HG03045 (cell line): ENCODE results near the gene SAT1.

Source experiments
- ATAC-seq: cut with Tn5 transposase; IDR thresholded peaks from one replicate; pipeline ENCODE4 v1.9.1; 2021; ENCODE audit warnings: mild to moderate bottlenecking, moderate library complexity; ENCODE audit not compliant: unreplicated experiment

Gene SAT1

DNA sequence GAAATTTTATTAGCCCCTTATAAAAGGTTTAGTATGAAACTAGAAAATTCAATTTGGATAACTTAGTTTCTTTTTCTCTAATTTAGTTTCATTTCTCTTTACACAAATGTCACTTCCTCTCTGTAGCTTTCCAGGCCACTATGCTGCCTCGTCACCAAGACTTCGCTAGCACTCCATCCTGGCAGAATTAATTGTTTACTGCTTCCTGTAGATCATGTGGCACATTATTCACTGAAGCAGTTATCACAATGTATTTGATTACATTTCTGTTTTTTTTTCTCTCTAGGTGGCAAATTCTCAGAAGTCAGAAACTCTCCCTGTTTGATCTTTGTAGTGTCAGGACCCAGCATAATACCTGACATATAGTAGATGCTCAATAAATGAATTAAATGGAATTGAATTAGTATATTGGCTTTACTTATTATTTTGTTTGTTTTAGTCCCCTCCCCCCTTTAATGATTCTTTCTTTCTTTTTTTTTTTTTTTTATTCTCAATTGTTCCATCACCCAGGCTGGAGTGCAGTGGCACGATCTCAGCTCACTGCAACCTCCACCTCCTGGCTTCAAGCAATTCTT lies 9.3 kb upstream of the SAT1 start:
- ATAC-seq: peak; percentile 66

DNA sequence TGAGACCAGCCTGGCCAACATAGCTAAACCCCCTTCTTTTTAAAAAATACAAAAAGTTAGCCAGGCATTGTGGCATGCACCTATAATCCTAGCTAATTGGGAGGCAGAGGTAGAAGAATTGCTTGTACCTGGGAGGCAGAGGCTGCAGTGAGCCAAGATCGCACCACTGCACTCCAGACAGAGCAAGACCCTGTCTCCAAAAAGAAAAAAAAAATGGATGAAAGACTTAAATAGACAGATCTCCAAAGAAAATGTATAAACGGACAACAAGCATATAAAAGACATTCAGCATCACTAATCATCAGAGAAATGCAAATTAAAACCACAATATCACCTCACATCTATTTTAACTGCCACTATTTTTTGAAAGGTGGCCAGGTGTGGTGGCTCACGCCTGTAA lies 6.6 kb upstream of the SAT1 start:
- no peak for ATAC-seq

DNA sequence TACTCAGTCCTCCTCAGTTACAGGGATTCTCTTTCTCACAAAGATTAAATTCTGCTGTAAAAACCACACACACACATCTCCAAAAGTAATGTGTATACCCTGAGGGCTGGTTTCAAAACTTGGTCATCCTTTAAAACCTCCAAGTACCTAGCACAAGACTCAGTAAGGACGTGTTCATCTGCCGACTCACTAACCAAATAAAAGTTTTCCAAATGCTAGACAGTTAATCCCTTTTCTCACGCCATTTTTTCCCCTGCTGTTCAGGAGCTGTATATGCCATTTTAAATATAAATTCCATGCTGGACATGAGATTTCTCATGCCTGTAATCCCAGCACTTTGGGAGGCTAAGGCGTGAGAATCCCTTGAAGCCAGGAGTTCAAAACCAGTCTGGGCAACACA lies 3.9 kb upstream of the SAT1 start:
- ATAC-seq: no peak

DNA sequence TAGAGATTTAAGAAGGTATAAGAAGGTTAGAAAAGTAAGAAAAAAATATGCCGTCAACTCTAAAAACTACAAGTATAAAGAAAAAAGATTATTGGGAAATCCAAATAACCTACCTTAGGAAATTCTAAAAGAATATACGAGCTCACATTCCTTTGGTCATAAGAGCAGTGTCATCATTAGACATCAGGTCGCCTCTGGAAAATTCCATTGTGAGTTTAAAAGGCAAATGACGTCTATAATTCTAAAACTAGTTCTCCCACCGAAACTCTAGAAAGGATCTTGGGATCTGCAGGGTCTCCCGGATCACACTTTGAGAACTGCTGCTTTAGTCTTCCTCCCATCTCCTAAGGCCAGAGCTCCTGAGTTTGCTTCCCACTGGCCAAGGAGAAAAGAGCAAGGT lies 518 bp upstream of the SAT1 start:
- no peak for ATAC-seq

DNA sequence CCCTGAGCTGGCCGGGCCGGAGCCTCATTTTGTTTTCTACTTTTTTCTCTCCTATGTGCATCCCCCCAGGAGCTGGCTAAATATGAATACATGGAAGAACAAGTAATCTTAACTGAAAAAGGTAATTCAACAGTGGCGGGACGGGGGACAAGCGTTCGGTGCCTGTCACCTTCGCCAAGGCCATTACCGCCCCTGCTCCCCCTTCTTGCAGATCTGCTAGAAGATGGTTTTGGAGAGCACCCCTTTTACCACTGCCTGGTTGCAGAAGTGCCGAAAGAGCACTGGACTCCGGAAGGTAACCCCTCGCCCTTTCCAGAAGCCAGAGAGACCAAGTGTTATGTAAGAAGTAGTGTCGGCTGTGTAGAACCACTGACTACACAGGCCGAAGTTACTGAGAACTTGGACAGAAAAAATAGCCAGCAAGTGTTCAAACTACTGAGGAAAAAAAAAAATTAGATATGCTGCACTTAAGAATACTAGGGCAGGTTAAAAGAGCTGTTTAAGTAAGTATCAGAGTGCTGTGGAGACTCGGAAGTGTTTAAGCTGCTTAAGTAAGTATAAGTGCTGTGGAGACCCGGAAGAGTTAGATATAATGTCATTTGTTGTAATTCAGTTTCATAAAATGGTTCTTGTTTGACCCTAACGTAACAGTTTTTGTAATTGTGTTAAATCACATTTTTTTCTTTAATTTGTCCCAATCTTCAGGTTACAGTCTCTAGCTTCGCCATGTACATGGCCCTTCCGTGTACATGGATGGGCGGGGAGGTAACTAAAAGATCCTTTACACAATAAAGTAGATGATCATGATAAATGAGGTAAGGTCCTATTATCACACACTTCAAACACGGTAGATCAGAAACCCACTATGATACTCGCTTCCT lies 856 bp downstream of the SAT1 start:
- ATAC-seq: no peak

DNA sequence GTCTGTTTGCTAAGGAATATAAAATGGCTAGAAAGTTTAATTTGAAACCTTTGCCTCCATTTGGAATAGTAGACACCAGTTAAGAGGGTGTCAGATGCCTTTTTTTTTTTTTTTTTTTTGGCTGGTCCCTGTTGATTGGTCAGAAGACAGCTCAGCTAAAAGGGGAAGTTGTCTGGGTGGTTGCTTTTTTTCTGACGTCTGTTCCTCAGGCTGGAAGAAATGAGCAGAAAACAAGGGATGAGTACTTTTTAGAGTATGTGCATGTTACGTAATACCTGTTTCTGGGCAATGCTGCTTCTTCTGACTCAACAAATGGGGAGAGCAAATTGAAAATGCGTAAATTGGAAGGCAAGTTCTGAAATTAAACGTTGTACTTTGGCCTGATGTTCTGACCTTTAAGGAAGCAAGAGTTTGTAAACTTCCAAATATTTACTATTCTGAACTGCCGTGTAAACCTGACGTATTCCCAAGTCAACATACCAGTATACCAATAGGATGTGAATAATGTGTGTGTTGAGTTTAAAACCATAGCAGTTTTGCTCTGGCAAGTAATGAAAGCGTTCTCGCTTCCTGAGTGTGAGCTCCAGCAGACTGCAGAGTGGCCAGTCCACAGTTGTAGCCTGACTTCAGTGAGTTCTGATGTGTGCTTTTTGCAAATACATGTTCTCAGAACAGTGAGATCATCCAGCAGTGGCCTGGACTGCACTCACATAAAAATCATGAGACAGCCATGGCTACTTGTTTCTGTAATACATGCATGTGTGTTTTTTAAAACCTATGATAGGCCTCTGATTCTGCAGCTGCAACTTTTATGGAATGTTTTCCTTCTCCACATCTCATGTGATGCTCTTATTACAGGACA lies 1.7 kb downstream of the SAT1 start:
- ATAC-seq: no peak

DNA sequence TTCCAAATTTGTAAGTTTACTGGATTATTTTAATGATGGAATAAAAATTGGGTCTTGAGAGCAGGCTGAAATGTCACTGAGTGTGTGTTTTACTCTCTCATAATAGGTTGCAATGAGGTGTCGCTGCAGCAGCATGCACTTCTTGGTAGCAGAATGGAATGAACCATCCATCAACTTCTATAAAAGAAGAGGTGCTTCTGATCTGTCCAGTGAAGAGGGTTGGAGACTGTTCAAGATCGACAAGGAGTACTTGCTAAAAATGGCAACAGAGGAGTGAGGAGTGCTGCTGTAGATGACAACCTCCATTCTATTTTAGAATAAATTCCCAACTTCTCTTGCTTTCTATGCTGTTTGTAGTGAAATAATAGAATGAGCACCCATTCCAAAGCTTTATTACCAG lies 2.6 kb downstream of the SAT1 start:
- no peak for ATAC-seq

DNA sequence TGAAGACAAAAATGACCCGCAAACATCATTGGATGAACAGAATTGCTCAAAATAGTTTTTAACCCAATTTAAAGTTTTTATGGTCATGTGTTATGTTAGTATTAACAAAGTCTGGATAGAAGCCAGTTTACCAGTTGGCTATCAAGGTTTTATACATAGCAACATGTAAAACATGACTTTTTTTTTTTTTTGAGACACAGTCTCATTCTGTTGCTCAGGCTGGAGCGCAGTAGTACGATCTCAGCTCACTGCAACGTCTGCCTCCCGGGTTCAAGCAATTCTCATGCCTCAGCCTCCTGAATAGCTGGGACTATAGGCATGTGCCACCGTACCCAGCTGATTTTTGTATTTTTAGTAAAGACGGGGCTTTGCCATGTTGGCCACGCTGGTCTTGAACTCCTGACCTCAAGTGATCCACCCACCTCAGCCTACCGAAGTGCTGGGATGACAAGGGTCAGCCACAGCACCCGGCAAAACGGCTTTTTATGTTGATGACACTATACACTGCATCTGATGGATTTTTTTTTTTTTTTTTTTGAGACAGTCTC lies 3.4 kb downstream of the SAT1 start:
- ATAC-seq: no peak

DNA sequence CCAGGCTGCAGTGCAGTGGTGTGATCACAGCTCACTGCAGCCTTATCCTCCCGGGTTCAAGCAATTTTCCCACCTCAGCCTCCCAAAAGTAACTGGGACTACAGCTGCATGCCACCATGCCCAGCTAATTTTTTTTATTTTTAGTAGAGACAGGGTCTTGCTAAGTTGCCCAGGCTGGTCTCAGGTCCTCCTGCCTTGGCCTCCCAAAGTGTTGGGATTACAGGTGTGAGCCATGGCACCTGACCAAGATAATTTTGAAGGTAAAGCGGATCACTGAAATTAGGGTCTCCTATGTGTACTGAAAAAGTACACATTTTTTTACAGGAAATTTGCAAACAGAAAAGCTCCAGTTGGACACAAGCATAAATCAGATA lies 4.8 kb downstream of the SAT1 start:
- ATAC-seq: no peak

DNA sequence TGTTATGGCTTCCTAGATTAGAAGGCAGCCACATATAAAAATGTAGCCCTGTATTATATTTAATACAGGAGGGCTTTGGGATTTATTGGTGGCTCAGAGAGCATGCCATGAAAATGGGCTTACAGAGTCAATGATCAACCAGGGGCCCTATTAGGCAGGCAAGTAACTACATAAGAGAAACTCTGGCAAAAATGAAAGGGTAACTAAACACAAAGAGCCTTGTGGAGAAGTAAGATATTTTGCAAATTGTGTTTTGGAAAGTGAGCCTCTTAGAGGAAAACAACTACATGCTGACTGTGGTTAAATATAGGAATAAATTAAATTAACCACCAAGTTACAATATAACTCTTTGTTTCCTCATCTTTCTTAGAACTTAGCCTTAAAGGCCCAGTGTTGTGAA lies 5.5 kb downstream of the SAT1 start:
- no peak for ATAC-seq

DNA sequence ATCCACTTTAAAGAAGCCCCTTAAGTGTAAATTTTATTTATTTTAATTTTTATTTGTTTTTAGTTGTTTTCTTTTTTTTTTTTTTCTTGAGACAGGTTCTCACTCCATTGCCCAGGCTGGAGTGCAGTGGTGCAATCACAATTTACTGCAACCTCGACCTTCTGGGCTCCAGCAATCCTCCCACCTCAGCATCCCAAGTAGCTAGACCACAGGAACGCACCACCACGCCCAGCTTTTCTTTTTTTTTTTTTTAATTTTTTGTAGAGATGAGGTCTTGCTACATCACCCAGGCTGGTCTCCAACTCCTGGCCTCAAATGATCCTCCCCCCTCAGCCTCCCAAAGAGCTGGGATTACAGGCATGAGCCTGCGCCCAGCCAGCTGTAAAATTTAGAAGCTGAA lies 6.0 kb downstream of the SAT1 start:
- no peak for ATAC-seq

DNA sequence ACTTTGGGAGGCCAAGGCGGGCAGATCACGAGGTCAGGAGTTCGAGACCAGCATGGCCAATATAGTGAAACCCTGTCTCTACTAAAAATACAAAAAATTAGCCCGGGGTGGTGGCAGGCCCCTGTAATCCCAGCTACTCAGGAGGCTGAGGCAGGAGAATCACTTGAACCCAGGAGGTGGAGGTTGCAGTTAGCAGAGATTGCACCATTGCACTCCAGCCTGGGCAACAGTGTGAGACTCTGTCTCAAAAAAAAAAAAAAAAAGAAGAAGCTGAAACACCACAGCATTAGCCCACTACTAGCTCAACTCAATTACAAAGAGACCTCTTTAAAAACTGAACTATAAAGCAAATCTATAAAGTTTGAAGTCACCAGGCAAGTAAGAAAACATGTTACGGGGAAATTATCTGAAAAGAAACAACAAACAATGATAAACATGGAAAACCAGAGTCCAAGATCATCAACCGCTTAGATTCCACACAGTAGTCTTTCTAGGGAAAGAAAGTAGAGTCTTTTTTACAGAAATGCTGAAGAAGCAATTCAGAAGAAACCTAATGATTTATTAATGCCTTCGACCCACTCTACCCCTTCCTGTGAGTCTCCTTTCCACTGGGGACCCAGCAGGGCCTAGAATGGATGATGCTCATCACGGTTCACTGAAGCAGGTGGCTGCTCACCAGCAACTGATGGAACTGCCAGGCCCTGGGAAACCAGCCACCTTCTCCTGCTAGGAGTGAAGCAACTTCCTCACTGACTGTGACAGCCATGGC lies 6.6 kb downstream of the SAT1 start:
- no peak for ATAC-seq

DNA sequence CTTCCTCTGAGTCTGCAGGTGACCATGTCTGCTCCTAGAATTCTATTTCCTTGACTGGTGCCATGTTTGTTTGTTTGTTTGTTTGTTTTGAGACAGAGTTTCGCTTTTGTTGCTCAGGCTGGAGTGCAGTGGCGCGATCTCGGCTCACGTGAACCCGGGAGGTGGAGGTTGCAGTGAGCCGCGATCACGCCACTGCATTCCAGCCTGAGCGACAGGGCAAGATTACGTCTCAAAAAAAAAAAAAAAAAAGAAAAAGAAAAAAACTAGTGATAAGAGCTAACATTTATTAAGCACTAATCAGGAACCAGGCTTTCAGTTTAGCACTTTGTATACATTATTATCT lies 7.2 kb downstream of the SAT1 start:
- ATAC-seq: no peak

DNA sequence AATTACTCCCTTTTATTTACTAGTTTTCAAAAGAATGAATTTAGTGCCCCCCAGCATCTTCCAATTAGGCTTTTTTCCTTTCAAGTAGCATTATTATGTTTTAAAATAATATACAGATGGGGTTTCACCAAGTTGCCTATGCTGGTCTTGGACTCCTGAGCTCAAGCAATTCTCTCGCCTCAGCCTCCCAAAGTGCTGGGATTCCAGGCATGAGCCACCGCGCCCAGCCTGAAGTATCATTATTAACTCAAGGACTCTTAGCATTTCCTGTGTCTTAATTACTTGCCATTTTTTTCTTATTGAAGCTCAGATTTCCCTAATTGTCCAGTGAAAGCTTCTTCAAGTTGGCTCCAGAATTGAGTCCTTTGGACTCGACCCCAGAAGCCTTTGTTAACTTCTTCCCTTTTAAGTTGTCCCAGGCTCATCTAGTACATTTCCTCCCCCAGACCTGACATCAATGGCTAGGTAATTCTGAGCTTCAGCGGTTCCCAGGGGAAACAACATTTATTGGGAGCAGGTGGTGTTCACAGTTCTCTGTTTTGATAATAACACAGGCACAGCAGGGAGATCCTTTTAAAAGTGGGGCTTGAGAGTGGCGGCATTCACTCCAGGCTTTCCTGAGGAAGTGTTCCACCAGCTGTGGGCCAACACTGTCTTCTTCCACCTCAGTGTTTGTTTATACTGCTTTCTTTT lies 10.0 kb downstream of the SAT1 start:
- no peak for ATAC-seq

DNA sequence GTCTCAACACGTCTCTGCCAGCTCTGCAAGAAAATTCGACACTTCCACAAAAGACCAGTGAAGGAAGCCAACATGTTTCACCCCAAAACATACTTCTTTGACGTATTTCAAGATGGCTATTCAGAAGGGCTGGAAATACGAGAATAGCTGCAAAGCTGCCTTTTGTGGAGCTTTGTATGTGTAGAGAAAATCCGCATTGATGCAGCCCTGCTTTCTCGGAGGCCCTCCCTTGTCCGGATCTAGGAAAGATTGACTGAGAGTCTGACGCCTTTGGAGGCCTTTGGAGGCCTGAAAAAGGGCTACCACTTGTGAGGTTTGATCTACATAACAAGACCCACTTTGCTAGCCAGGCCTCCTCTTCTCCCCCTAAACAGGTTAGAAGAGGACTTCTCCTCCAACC lies 12.2 kb downstream of the SAT1 start:
- ATAC-seq: no peak

DNA sequence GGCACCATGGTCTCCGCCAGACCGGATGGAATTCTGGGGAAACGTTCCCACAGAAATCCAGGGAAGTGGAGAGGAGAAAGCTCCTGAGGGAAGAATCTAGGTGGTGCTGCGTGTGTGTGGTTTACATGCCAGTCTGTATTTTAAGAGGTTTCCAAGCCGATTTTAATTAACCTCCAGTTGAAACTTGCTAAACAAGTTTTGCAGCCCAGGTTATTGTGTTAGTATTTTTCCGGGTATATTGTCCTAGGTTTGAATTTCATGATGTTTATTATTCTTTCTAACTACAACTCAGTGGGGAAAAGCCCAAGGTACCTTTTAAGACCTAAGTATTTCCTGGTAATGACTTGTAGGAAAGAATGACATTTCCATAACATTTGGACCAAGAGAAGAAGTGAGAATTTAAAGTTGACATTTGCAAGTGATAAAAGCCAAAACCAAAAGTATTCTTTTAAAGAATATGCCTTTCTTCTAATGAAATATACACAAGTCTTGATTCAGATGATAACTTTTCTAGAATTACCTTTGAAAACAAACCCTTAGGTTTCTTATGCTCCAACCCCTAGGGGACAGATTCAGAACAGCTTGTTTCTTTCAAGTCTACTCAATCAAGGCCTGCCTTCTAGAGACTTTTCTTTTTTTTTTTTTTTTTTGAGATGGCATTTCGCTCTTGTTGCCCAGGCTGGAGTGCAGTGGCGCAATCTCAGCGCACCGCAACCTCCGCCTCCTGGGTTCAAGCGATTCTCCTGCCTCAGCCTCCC lies 14.6 kb downstream of the SAT1 start:
- ATAC-seq: no peak

DNA sequence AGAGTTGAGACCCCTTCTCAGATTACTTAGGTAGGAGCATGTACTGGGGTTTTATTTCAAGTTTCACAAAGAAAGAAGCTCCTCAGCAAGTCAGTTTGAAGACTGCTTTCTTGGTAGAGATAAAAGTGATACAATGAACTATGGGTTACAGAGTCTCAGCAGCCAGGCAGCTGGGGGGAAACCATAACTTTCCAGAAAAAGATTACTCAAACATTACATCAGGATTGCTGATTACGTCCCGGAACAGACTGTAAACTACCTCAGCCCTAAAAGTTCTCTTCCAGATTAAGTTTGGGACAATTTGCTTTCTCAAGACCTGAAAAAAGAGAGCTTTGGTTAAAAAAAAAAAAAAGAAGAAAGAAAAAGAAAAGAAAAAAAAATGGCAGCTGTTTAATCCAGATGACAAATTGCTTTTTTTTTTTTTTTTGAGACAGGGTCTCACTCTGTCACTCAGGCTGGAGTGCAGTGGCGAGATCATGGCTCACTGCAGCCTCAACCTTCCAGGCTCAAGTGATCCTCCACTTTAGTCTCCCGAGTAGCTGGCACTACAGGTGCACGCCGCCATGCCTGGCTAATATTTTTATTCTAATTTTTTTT lies 16.6 kb downstream of the SAT1 start:
- ATAC-seq: no peak

DNA sequence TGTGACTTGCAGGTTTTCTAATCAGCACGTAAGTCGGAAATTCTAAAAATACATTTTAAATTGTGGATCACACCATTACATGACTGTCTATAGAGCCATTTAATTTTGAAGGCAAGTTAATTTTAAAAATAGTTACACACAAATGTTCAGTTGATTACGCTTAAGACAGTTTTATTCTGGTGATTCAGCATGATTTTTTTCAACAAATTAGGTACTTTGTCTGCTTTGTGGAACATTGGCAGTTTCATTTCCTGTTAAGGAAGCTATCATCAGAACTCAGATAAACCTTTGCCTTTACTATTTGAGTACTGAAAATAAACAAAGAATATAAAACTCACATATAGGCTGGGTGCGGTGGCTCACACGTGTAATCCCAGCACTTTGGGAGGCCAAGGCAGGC lies 19.5 kb downstream of the SAT1 start:
- no peak for ATAC-seq

DNA sequence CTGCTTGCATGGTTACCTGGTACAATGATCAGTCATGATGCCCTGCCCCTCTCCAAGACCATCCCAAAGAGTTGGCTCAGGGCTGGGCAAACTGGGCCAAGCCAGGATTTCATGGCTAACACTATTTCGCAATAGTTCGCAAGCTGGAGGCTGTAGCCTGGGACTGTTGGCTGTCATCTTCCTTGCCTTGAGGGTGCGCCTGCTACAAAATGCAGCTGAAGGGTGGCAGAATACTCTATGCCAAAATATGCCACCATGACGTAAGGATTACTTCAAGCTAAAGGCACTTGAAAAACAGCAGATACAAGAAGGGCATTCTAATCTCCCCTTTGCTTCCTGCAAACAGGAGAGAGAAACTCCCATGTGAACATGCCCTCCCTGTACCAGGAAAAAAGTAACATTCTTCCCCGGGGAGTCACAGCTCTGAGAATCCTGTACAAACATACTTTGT lies 21.0 kb downstream of the SAT1 start:
- ATAC-seq: no peak
